ENCODE data around the gene CHMP1A.

DNA sequence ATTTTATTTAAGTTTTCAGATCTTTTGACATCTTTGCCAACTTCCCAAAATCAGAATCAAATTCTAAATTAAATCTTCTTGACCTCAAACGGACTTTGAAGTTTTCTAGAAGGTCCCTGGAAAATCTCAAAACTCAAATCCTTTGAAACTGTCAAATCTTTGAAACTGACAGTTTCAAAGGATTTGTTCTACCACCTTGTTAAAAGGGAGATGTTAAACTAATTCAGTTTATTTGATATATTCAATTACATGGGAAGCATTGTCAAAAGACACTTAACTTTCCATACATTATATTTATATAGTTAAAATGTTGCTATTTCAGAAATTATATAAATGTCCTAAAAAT, 47.4 kb downstream of the CHMP1A start:
- TF ChIP-seq, protein P1, sequence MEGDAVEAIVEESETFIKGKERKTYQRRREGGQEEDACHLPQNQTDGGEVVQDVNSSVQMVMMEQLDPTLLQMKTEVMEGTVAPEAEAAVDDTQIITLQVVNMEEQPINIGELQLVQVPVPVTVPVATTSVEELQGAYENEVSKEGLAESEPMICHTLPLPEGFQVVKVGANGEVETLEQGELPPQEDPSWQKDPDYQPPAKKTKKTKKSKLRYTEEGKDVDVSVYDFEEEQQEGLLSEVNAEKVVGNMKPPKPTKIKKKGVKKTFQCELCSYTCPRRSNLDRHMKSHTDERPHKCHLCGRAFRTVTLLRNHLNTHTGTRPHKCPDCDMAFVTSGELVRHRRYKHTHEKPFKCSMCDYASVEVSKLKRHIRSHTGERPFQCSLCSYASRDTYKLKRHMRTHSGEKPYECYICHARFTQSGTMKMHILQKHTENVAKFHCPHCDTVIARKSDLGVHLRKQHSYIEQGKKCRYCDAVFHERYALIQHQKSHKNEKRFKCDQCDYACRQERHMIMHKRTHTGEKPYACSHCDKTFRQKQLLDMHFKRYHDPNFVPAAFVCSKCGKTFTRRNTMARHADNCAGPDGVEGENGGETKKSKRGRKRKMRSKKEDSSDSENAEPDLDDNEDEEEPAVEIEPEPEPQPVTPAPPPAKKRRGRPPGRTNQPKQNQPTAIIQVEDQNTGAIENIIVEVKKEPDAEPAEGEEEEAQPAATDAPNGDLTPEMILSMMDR (conservative IDR thresholded peaks at IDR 0.05 in 1 of 2, IDR thresholded peaks at IDR 0.05 in 1 of 2; ENCODE audit: low read depth in 1 of 2, low read length in 2 of 2) = no peak
- no peak for TF ChIP-seq EZH2 (IDR thresholded peaks at IDR 0.05; ENCODE audit: low read length, missing control alignments)
